Karpas-422 (cell line): ENCODE results near the gene TTLL11. TPM values are rescaled to one million over a fixed set of nuclear protein-coding genes. Genes with fewer than 3 reads are reported as not detected.
"Not testable (repeated sequence)": the region's sequence is repeated elsewhere in the genome, so short reads cannot be mapped to it uniquely, and the experiment has no call there.

ENCODE experiments used
- DNase-seq: peaks from one replicate; pipeline ENCODE4 v3.0.0-alpha.2; 2015
- H2AFZ ChIP-seq: fragments of 200-600 bp; sonication (generic); 2 replicates; pipeline ENCODE4 v1.6.1; 2014; ENCODE audit warnings: antibody characterized with exemption, low read length, mixed read lengths
- H3K27ac ChIP-seq: fragments of 200-600 bp; sonication (generic); 2 replicates; pipeline ENCODE4 v1.5.1; 2014; ENCODE audit warnings: mild to moderate bottlenecking, low read length, moderate library complexity
- H3K27me3 ChIP-seq: fragments of 200-600 bp; sonication (generic); 2 replicates; pipeline ENCODE4 v1.6.1; 2014; ENCODE audit warnings: low read length, mixed read lengths
- H3K36me3 ChIP-seq: fragments of 200-600 bp; sonication (generic); 2 replicates; pipeline ENCODE4 v1.6.1; 2014; ENCODE audit warnings: low read length, mixed read lengths; ENCODE audit not compliant: insufficient read depth
- H3K4me1 ChIP-seq: fragments of 200-600 bp; sonication (generic); 2 replicates; pipeline ENCODE4 v1.6.1; 2014; ENCODE audit warnings: mild to moderate bottlenecking, low read length, mixed read lengths
- H3K4me2 ChIP-seq: fragments of 200-600 bp; sonication (generic); 2 replicates; pipeline ENCODE4 v1.6.1; 2014; ENCODE audit warnings: low read length, low read depth, mild to moderate bottlenecking; ENCODE audit not compliant: poor library complexity, severe bottlenecking
- H3K4me3 ChIP-seq: fragments of 200-600 bp; sonication (generic); 2 replicates; pipeline ENCODE4 v1.5.1; 2014; ENCODE audit warnings: mild to moderate bottlenecking, antibody characterized with exemption, low read length, mixed read lengths
- H3K79me2 ChIP-seq: fragments of 200-600 bp; sonication (generic); 2 replicates; pipeline ENCODE4 v1.6.1; 2014; ENCODE audit warnings: mild to moderate bottlenecking, low read length, mixed read lengths
- H3K9ac ChIP-seq: fragments of 200-600 bp; sonication (generic); 2 replicates; pipeline ENCODE4 v1.6.0; 2014; ENCODE audit warnings: low read length
- H3K9me2 ChIP-seq: fragments of 200-600 bp; sonication (generic), shearing (Covaris generic); replicated peaks from 2 replicates; pipeline ENCODE4 v1.6.0; 2014; ENCODE audit warnings: mild to moderate bottlenecking, low read length, moderate library complexity; ENCODE audit not compliant: insufficient read depth
- H3K9me3 ChIP-seq: fragments of 300-700, 200-600 bp; sonication (generic); 2 replicates; pipeline ENCODE4 v1.6.1; 2014; ENCODE audit warnings: low read length, mixed read lengths
- H4K20me1 ChIP-seq: fragments of 200-600 bp; sonication (generic); 2 replicates; pipeline ENCODE4 v1.6.1; 2014; ENCODE audit warnings: mild to moderate bottlenecking, antibody characterized with exemption, low read length, low read depth; ENCODE audit not compliant: insufficient read depth
- total RNA-seq: library from RNA; depleted of rRNA; stranded (reverse); fragments of >200 nt; shearing (Covaris generic); gene quantifications from 2 replicates; pipeline ENCODE4 v1.2.3, GENCODE V29; 2014; ENCODE audit warnings: low replicate concordance

The TTLL11 gene
- total RNA-seq, 1 experiment from 2014 or later, result 2.5 TPM

DNA sequence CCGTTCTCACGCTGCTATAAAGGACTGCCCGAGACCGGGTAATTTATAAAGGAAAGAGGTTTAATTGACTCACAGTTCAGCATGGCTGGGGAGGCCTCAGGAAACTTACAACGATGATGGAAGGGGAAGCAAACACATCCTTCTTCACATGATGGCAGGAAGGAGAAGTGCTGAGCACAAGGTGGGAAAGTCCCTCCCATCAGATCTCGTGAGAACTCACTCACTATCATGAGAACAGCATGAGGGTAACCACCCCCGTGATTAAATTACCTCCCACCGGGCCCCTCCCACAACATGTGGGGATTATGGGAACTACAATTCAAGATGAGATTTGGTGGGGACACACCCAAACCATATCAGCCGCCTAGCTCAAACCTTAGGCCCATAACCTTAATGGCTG lies 24.1 kb upstream of the TTLL11 start:
- not testable (repeated sequence) for H3K36me3 ChIP-seq, DNase-seq, H3K9me3 ChIP-seq, H4K20me1 ChIP-seq, H3K27me3 ChIP-seq, H3K4me1 ChIP-seq, H3K4me3 ChIP-seq, H3K79me2 ChIP-seq, H2AFZ ChIP-seq, H3K27ac ChIP-seq, H3K4me2 ChIP-seq, H3K9ac ChIP-seq, H3K9me2 ChIP-seq

DNA sequence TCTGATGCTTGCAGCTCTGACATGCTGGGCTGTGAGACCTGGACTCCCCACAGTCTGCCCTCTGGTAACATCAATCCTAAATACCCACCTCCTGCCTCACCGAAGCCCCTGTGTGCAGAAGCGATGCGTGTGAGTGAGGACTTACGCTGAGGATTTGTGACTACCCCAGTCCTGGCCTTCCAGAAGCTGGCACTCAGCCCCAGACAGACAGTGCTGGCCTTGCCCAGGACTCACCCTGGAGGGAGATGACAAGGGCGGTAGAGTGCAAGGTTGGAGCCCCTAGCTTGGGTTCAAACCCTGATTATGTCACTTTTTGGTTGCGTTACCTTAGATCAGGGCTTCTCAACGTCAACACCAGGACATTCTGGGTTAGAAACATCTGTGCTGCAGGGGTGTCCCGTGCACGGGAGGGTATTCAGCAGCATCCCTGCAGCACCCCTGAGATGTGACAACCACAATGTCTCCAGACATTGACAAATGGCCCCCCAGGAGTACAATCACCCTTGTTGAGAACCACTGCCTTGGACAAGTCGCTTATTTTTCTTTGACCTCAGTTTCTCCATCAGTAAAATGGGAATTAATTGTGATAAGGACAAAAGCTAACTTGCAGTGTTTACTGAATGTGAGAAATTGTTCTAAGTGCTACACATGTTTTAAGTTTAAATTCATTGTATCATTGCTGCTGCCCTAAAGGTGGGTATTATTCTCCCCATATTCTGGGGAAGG lies 23.5 kb upstream of the TTLL11 start:
- no peak overlapping the region for H3K4me2 ChIP-seq
- no peaks in the 10 kb centered on the region for H3K9me3 ChIP-seq
- H3K9me2 ChIP-seq, result no peaks in the 10 kb centered on the region
- no peaks in the 10 kb centered on the region for H3K79me2 ChIP-seq
- H3K27me3 ChIP-seq, result no peaks in the 10 kb centered on the region
- H3K36me3 ChIP-seq, result no peaks in the 10 kb centered on the region
- H3K4me3 ChIP-seq, result no peak overlapping the region
- no peak overlapping the region for H3K27ac ChIP-seq
- H3K9ac ChIP-seq, result no peak overlapping the region
- H4K20me1 ChIP-seq, result no peaks in the 10 kb centered on the region
- H2AFZ ChIP-seq, result no peak overlapping the region
- H3K4me1 ChIP-seq, result peaks cover 4% of the 10 kb centered on the region; the same call in 1 of the 2 replicates
- no peak for DNase-seq

DNA sequence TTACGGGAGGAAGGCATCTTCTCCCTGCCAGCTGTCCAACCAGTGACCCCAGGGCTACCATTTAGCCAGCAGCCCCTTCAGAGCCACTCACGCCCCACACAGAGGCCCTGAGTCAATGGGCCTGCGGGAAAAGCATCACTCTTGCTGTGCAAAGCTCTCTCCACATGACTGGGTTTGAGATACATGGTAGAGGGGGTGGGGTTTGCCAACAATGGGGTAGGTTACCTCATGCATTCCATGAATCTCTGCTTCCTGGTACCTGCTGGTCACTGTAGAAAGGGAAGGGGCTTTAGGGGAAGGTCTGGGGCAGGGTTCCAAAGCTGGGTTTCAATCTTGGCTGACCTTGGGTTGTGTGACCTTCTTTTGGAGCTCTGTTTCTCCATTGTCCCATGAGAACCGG lies 22.9 kb upstream of the TTLL11 start:
- Histone ChIP-seq H4K20me1 (no peaks in the 10 kb centered on the region), H3K36me3 (no peaks in the 10 kb centered on the region), H2AFZ (no peak overlapping the region), H3K9me3 (no peaks in the 10 kb centered on the region), H3K9me2 (no peaks in the 10 kb centered on the region), H3K27me3 (no peaks in the 10 kb centered on the region), H3K27ac (no peak overlapping the region), H3K79me2 (no peaks in the 10 kb centered on the region), H3K4me1 (peaks cover 4% of the 10 kb centered on the region; the same call in 1 of the 2 replicates), H3K4me3 (no peak overlapping the region), H3K9ac (no peak overlapping the region), H3K4me2 (no peak overlapping the region)
- DNase-seq, result no peak

DNA sequence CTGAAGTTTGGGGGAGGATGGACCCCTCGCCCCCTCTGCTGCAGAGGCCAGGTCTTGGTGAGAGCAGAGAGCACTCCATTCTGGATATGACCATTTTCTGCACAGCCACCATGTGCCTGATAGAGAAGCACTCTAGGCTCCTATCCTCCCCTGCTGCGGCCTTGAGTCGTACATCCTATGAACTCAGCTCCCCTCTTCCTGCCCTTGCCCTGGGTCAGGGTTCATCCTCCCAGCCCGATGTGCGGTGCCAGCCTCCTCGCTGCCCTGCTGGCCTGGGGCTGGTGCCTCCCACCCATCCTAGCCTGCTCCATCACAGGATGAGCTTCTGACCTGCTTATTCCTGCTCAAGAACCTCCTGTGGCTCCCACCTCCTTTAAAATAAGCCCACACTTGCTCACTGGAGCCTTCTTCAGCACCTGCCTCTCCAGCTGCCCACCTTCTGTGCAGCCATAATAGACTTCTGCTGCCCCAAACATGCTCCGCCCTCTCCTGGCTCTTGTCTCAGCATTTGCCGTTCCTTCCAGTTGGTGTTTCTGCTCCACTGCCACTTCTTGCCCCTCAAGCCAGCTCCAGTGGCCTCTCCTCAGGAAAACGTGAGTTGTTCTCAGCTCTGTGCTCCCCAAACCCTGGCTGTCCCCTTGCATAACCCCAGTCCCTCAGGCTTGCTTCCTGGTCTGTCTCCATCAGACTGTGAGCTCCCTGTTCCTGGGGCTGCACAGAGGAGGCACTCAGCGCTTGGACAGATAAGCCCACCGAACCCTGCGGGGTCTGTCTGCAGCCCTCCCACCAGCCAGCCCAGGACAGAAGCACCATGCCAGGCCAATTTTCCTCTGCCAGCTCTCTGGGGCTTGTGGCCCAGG lies 22.3 kb upstream of the TTLL11 start:
- Histone ChIP-seq H2AFZ (no peak overlapping the region), H3K4me2 (no peak overlapping the region), H3K9me2 (no peaks in the 10 kb centered on the region), H3K9ac (no peak overlapping the region), H3K9me3 (no peaks in the 10 kb centered on the region), H4K20me1 (no peaks in the 10 kb centered on the region), H3K27me3 (no peaks in the 10 kb centered on the region), H3K4me3 (no peak overlapping the region), H3K79me2 (no peaks in the 10 kb centered on the region), H3K36me3 (no peaks in the 10 kb centered on the region), H3K4me1 (peaks cover 4% of the 10 kb centered on the region; the same call in 1 of the 2 replicates), H3K27ac (no peak overlapping the region)
- DNase-seq, result no peak

DNA sequence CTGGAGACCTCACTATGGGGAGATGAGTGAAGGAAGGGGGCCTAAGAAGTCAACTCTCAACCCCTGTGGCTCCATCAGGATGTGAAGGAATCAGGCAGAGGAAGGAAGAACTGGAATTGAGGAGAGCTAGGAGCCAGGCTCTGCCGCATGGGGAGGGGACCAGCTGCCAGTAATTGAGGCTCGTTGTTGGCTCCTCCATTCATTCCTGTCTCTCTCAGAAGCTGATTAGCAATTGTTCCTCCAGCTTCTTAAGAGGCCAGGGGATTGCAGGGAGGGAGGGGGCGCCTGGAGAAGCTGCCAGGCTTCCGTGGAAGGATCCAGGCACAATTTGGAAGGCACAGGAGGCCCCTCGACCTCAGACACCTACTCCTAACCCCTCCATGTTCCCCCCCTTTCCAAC lies 20.5 kb upstream of the TTLL11 start:
- H3K9me3 ChIP-seq, result no peaks in the 10 kb centered on the region
- H3K9ac ChIP-seq, result no peak overlapping the region
- H3K9me2 ChIP-seq, result no peaks in the 10 kb centered on the region
- H3K4me1 ChIP-seq, result peaks cover 4% of the 10 kb centered on the region; the same call in 1 of the 2 replicates
- H2AFZ ChIP-seq, result no peak overlapping the region
- no peak for DNase-seq
- no peaks in the 10 kb centered on the region for H3K27me3 ChIP-seq
- no peak overlapping the region for H3K27ac ChIP-seq
- H4K20me1 ChIP-seq, result no peaks in the 10 kb centered on the region
- no peaks in the 10 kb centered on the region for H3K79me2 ChIP-seq
- no peak overlapping the region for H3K4me2 ChIP-seq
- H3K36me3 ChIP-seq, result no peaks in the 10 kb centered on the region
- H3K4me3 ChIP-seq, result no peak overlapping the region

DNA sequence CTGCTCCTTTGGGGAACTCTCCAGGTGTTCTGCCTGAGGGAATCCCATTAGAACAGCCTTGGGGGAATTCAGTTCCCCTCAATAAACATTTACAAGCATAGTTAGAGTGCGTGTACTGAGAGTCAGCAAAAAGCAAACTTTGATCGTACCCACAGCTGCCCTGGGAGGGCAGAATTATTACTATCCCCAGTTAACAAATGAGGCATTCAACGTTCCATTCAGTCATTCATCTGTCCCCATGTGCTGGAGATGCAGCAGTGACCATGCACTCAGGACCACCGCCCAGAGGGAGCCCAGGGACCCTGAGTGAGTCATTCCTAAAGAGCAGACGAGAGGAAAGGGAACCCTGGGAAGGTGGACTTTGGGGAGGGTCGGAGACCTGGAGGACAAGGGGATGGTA lies 19.1 kb upstream of the TTLL11 start:
- no peak for DNase-seq
- Histone ChIP-seq H3K9me3 (no peaks in the 10 kb centered on the region), H3K27ac (no peak overlapping the region), H3K9ac (no peak overlapping the region), H4K20me1 (no peaks in the 10 kb centered on the region), H3K4me1 (peaks cover 4% of the 10 kb centered on the region; the same call in 1 of the 2 replicates), H3K36me3 (no peaks in the 10 kb centered on the region), H3K27me3 (no peaks in the 10 kb centered on the region), H3K4me2 (no peak overlapping the region), H3K9me2 (no peaks in the 10 kb centered on the region), H2AFZ (no peak overlapping the region), H3K79me2 (no peaks in the 10 kb centered on the region), H3K4me3 (no peak overlapping the region)

DNA sequence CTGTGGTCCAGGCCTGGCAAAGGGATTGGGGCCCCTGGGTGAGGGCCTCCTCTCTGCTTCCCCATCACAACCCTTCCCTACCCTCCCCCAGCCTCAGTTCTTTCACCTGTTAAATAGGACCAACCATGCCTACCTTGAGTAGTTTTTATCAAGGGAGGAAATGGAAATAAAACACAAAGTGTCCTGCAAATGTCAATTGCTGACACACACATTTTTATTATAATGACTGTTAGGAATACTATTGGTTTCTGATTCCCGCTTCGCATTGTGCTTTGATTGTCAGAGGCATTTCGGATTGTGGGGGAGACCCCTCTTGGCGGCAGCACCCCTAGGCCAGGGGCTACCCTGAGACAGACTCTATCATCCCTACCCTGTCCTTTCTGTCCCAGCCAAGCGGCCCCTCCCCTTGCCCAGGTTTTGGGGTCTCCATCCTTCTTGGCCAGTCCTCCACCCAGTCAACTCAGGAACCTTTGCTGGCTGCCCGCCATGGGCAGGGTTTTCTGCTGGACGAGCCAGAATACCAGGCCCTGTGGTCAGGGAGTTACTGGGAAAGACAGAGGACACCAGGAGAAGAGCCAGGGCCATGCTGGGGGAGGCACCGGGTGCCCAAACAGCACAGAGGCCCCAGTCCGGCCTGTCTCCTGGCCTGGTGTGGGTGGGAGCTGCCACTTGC lies 18.4 kb upstream of the TTLL11 start:
- Histone ChIP-seq H3K9ac (no peak overlapping the region), H3K79me2 (no peaks in the 10 kb centered on the region), H3K4me2 (no peak overlapping the region), H3K27me3 (no peaks in the 10 kb centered on the region), H3K36me3 (no peaks in the 10 kb centered on the region), H3K9me2 (no peaks in the 10 kb centered on the region), H3K9me3 (no peaks in the 10 kb centered on the region), H2AFZ (no peak overlapping the region), H3K4me1 (peaks cover 4% of the 10 kb centered on the region; the same call in 1 of the 2 replicates), H3K27ac (no peak overlapping the region), H3K4me3 (no peak overlapping the region), H4K20me1 (no peaks in the 10 kb centered on the region)
- no peak for DNase-seq
